ENCODE results near the gene PLLP. TPM values are rescaled to one million over a fixed set of nuclear protein-coding genes. Genes with fewer than 3 reads are reported as not detected.

The PLLP gene
- total and polyA plus RNA-seq, 10 of the 15 experiments (the other 5 are each of a cell fraction or from before 2014, with no cell fraction given) = 0.21 to 5.8 (median 0.67) TPM

GRCh38 chr16:57282510-57283213 lies 1.8 kb downstream of the PLLP start:
- no peak for ATAC-seq
- RAD21 ChIA-PET (ENCODE audit: unreplicated experiment) = no interaction called here
- Histone ChIP-seq H3K79me2 (ENCODE audit: control insufficient read depth, insufficient read depth, low read length) (no peaks in the 10 kb centered on the region), H3K27ac (ENCODE audit: control insufficient read depth, insufficient read depth) (no peak overlapping the region), H3K9ac (ENCODE audit: control insufficient read depth, insufficient read depth, low read length) (no peak overlapping the region), H3K36me3 (ENCODE audit: control insufficient read depth in 2 of 2, insufficient read depth in 2 of 2, low read length in 1 of 2) (no peaks in the 10 kb centered on the region), H4K20me1 (ENCODE audit: control insufficient read depth, insufficient read depth) (no peaks in the 10 kb centered on the region), H3K4me2 (ENCODE audit: control insufficient read depth, insufficient read depth) (no peak overlapping the region), H3K27me3 (replicated peaks in 1 of 2; ENCODE audit: control insufficient read depth in 2 of 2, insufficient read depth in 2 of 2, low read length in 1 of 2) (peaks cover 2 to 8% of the 10 kb centered on the region in 2 experiments; a peak in 2 of 4 replicates), H3K4me1 (ENCODE audit: control insufficient read depth, insufficient read depth, low read length) (peaks cover 6% of the 10 kb centered on the region), H2AFZ (ENCODE audit: control insufficient read depth, low read depth, low read length) (no peak overlapping the region), H3K4me3 (no peak overlapping the region), H3K9me3 (replicated peaks; ENCODE audit: control insufficient read depth, insufficient read depth, low read length) (no peaks in the 10 kb centered on the region)
- no peak for FAIRE-seq
- no TSS peak for BruUV-seq (replicated peaks)
- intact Hi-C loops (cut with micrococcal nuclease; ENCODE audit: unreplicated experiment) = no loop called here
- WGBS (ENCODE audit: insufficient coverage, insufficient replicate concordance, low lambda C conversion rate, missing lambda C conversion rate) = 62% methylated on average over 8 of the region's 8 CpGs
- in situ Hi-C loops (cut with MboI) = no loop called here
- DNase-seq (ENCODE audit: low read depth, low spot score) = no peak
- POLR2A ChIA-PET = interaction anchor here (0.6 kb wide), 1 partner anchor 14 kb away, joined by 4 read pairs; no protein-coding TSS in a partner anchor
- CTCF ChIA-PET = interaction anchor here (1.0 kb wide), 1 partner anchor 10 kb away, joined by 3 read pairs; no protein-coding TSS in a partner anchor
- TF ChIP-seq RELA (IDR thresholded peaks at IDR 0.05; ENCODE audit: borderline replicate concordance, partially characterized antibody) = no peak
- TF ChIP-seq POLR2AphosphoS5 (IDR thresholded peaks at IDR 0.05; ENCODE audit: low read length) = no peak
- no peak for TF ChIP-seq SRF (IDR thresholded peaks at IDR 0.05; ENCODE audit: low read depth in 2 of 2, low read length in 2 of 2)
- no peak for TF ChIP-seq IKZF1 (conservative IDR thresholded peaks at IDR 0.05)
- TF ChIP-seq, protein P1, sequence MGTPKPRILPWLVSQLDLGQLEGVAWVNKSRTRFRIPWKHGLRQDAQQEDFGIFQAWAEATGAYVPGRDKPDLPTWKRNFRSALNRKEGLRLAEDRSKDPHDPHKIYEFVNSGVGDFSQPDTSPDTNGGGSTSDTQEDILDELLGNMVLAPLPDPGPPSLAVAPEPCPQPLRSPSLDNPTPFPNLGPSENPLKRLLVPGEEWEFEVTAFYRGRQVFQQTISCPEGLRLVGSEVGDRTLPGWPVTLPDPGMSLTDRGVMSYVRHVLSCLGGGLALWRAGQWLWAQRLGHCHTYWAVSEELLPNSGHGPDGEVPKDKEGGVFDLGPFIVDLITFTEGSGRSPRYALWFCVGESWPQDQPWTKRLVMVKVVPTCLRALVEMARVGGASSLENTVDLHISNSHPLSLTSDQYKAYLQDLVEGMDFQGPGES (IDR thresholded peaks at IDR 0.05) = no peak
- TF ChIP-seq CEBPZ (IDR thresholded peaks at IDR 0.05; ENCODE audit: low read depth, low read length) = no peak
- no peak for TF ChIP-seq RAD21 (IDR thresholded peaks at IDR 0.05; ENCODE audit: insufficient read depth, low read depth, low read length)
- TF ChIP-seq, protein P2, sequence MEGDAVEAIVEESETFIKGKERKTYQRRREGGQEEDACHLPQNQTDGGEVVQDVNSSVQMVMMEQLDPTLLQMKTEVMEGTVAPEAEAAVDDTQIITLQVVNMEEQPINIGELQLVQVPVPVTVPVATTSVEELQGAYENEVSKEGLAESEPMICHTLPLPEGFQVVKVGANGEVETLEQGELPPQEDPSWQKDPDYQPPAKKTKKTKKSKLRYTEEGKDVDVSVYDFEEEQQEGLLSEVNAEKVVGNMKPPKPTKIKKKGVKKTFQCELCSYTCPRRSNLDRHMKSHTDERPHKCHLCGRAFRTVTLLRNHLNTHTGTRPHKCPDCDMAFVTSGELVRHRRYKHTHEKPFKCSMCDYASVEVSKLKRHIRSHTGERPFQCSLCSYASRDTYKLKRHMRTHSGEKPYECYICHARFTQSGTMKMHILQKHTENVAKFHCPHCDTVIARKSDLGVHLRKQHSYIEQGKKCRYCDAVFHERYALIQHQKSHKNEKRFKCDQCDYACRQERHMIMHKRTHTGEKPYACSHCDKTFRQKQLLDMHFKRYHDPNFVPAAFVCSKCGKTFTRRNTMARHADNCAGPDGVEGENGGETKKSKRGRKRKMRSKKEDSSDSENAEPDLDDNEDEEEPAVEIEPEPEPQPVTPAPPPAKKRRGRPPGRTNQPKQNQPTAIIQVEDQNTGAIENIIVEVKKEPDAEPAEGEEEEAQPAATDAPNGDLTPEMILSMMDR (IDR thresholded peaks at IDR 0.05 in 2 of 3, conservative IDR thresholded peaks at IDR 0.05 in 1 of 3; ENCODE audit: control insufficient read depth in 2 of 3, extremely low read depth in 1 of 3, insufficient read depth in 1 of 3, low read depth in 3 of 3, low read length in 3 of 3) = no peak
- SMC1A ChIA-PET (ENCODE audit: uncharacterized antibody, unreplicated experiment) = no interaction called here
